Stomach smooth muscle (tissue), 2 donors: Measurements from ENCODE around the gene VSTM1.

Experiments
- H3K27ac ChIP-seq: one replicate; pipeline ENCODE4 v1.7.0; 2013; ENCODE audit warnings: mild to moderate bottlenecking, low read length, inconsistent platforms
- H3K27me3 ChIP-seq, 2 donors: one replicate each; pipeline ENCODE4 v1.7.0; 2013; ENCODE audit warnings: low read length in 2 of 2; ENCODE audit not compliant: insufficient read depth in 2 of 2, control insufficient read depth in 1 of 2
- H3K36me3 ChIP-seq, 2 donors: one replicate each; pipeline ENCODE4 v1.7.0; 2013; ENCODE audit warnings: low read length in 2 of 2; ENCODE audit not compliant: control insufficient read depth in 2 of 2, insufficient read depth in 2 of 2
- H3K4me1 ChIP-seq: one replicate; pipeline ENCODE4 v1.7.0; 2013; ENCODE audit warnings: low read length; ENCODE audit not compliant: control insufficient read depth, insufficient read depth
- H3K4me3 ChIP-seq, 2 donors: one replicate each; pipeline ENCODE4 v1.7.0; 2013; ENCODE audit warnings: low read length in 2 of 2
- H3K9ac ChIP-seq, 2 donors: one replicate each; pipeline ENCODE4 v1.7.0; 2013; ENCODE audit warnings: low read length in 2 of 2, mild to moderate bottlenecking in 1 of 2
- H3K9me3 ChIP-seq, 2 donors: one replicate each; pipeline ENCODE4 v1.7.0; 2013; ENCODE audit warnings: low read length in 2 of 2; ENCODE audit not compliant: control insufficient read depth in 2 of 2
- donor health status: healthy.
- donor health status: Pancreatic carcinoma.

VSTM1 gene

GRCh38 chr19:54029930-54030490, 33.7 kb downstream of the VSTM1 start:
- Histone ChIP-seq H3K27me3 (peaks cover 2 to 4% of the 10 kb centered on the region in 2 donors), H3K36me3 (no peaks in the 10 kb centered on the region), H3K4me1 (no peaks in the 10 kb centered on the region), H3K4me3 (no peak overlapping the region), H3K27ac (no peak overlapping the region), H3K9ac (no peak overlapping the region), H3K9me3 (no peaks in the 10 kb centered on the region)

- H3K9me3 ChIP-seq: no peaks in the 10 kb centered on the region
- H3K27ac ChIP-seq: no peak overlapping the region
- H3K36me3 ChIP-seq: no peaks in the 10 kb centered on the region
- H3K4me1 ChIP-seq: no peaks in the 10 kb centered on the region
- peaks cover 5% of the 10 kb centered on the region in 2 donors for H3K27me3 ChIP-seq
- H3K9ac ChIP-seq: no peak overlapping the region
- H3K4me3 ChIP-seq: no peak overlapping the region
Observed at GRCh38 chr19:54029301-54029700, 34.4 kb downstream of the VSTM1 start.

- Histone ChIP-seq H3K4me3 (no peak overlapping the region), H3K27ac (no peak overlapping the region), H3K9me3 (no peaks in the 10 kb centered on the region), H3K36me3 (no peaks in the 10 kb centered on the region), H3K27me3 (peaks cover 11 to 12% of the 10 kb centered on the region in 2 donors), H3K9ac (no peak overlapping the region), H3K4me1 (no peaks in the 10 kb centered on the region)
Observed at GRCh38 chr19:54026656-54027055, 37.0 kb downstream of the VSTM1 start.

GRCh38 chr19:54024660-54025059, 39.0 kb downstream of the VSTM1 start:
- Histone ChIP-seq H3K4me3 (no peak overlapping the region), H3K36me3 (no peaks in the 10 kb centered on the region), H3K9ac (no peak overlapping the region), H3K27ac (no peak overlapping the region), H3K27me3 (peaks cover 12 to 13% of the 10 kb centered on the region in 2 donors), H3K9me3 (no peaks in the 10 kb centered on the region), H3K4me1 (no peaks in the 10 kb centered on the region)

GRCh38 chr19:54023191-54023590, 40.5 kb downstream of the VSTM1 start:
- H3K4me3 ChIP-seq: no peak overlapping the region
- H3K27me3 ChIP-seq: peaks cover 12 to 13% of the 10 kb centered on the region in 2 donors
- H3K36me3 ChIP-seq: no peaks in the 10 kb centered on the region
- no peak overlapping the region for H3K9ac ChIP-seq
- no peak overlapping the region for H3K27ac ChIP-seq
- no peaks in the 10 kb centered on the region for H3K9me3 ChIP-seq
- H3K4me1 ChIP-seq: no peaks in the 10 kb centered on the region

- Histone ChIP-seq H3K9ac (no peak overlapping the region), H3K27me3 (peaks cover 12 to 13% of the 10 kb centered on the region in 2 donors), H3K27ac (no peak overlapping the region), H3K9me3 (no peaks in the 10 kb centered on the region), H3K4me3 (no peak overlapping the region), H3K4me1 (no peaks in the 10 kb centered on the region), H3K36me3 (no peaks in the 10 kb centered on the region)
Observed at GRCh38 chr19:54021932-54022331, 41.8 kb downstream of the VSTM1 start.

GRCh38 chr19:54021363-54021762, 42.3 kb downstream of the VSTM1 start:
- Histone ChIP-seq H3K27me3 (peaks cover 13% of the 10 kb centered on the region in 2 donors), H3K27ac (no peak overlapping the region), H3K9me3 (no peaks in the 10 kb centered on the region), H3K9ac (no peak overlapping the region), H3K36me3 (no peaks in the 10 kb centered on the region), H3K4me3 (no peak overlapping the region), H3K4me1 (no peaks in the 10 kb centered on the region)

- H3K27ac ChIP-seq: no peak overlapping the region
Observed at GRCh38 chr19:54017261-54017660, 46.4 kb downstream of the VSTM1 start.

GRCh38 chr19:54014920-54015560, 48.7 kb downstream of the VSTM1 start:
- Histone ChIP-seq H3K27ac (no peak overlapping the region), H3K27me3 (peaks cover 4 to 8% of the 10 kb centered on the region in 2 donors), H3K9ac (no peak overlapping the region), H3K4me1 (no peaks in the 10 kb centered on the region), H3K36me3 (no peaks in the 10 kb centered on the region), H3K4me3 (no peak overlapping the region), H3K9me3 (no peaks in the 10 kb centered on the region)

More at GRCh38 chr19:54017261-54017660, 46.4 kb downstream of the VSTM1 start:
- H3K36me3 ChIP-seq: no peaks in the 10 kb centered on the region
- H3K4me3 ChIP-seq: no peak overlapping the region
- H3K9ac ChIP-seq: no peak overlapping the region
- no peaks in the 10 kb centered on the region for H3K9me3 ChIP-seq
- peaks cover 4 to 6% of the 10 kb centered on the region in 2 donors for H3K27me3 ChIP-seq
- no peaks in the 10 kb centered on the region for H3K4me1 ChIP-seq

- peaks cover 4 to 8% of the 10 kb centered on the region in 2 donors for H3K27me3 ChIP-seq
- no peaks in the 10 kb centered on the region for H3K9me3 ChIP-seq
Observed at GRCh38 chr19:54013866-54014265, 49.8 kb downstream of the VSTM1 start.

GRCh38 chr19:54011507-54012211, 52.0 kb downstream of the VSTM1 start:
- Histone ChIP-seq H3K9me3 (no peaks in the 10 kb centered on the region), H3K9ac (no peak overlapping the region), H3K4me3 (no peak overlapping the region), H3K27ac (no peak overlapping the region), H3K4me1 (no peaks in the 10 kb centered on the region), H3K36me3 (no peaks in the 10 kb centered on the region), H3K27me3 (peaks cover 4 to 8% of the 10 kb centered on the region in 2 donors)

More at GRCh38 chr19:54013866-54014265, 49.8 kb downstream of the VSTM1 start:
- no peak overlapping the region for H3K27ac ChIP-seq
- H3K36me3 ChIP-seq: no peaks in the 10 kb centered on the region
- H3K4me3 ChIP-seq: no peak overlapping the region
- no peaks in the 10 kb centered on the region for H3K4me1 ChIP-seq
- no peak overlapping the region for H3K9ac ChIP-seq
